Tibial nerve (tissue), 4 donors: ENCODE measurements around the gene PTPRM. TPM values are rescaled to one million over a fixed set of nuclear protein-coding genes. Genes with fewer than 3 reads are reported as not detected.

Experiments used
- DNase-seq, 2 donors: peaks; one replicate each; pipeline ENCODE4 v3.0.0-alpha.2; 2019; ENCODE audit warnings: low spot score in 2 of 2
- H3K27ac ChIP-seq, 4 donors: fragments of 200-600 bp; sonication (generic) in 3 of 4; one replicate each; pipeline ENCODE4 v1.5.1; 2017 to 2019; ENCODE audit warnings: mild to moderate bottlenecking in 1 of 4
- H3K27me3 ChIP-seq, 2 donors: fragments of 200-600 bp; sonication (generic) in 1 of 2; one replicate each; pipeline versions ENCODE4 v1.5.1 to v1.6.0; 2017 to 2019
- H3K36me3 ChIP-seq, 3 donors: fragments of 200-600 bp; sonication (generic); one replicate each; pipeline ENCODE4 v1.5.1; 2018 to 2019
- H3K4me1 ChIP-seq, 4 donors: fragments of 200-600 bp; sonication (generic) in 3 of 4; one replicate each; pipeline ENCODE4 v1.5.1; 2017 to 2019
- H3K4me3 ChIP-seq, 4 donors: fragments of 200-600 bp; sonication (generic) in 3 of 4; one replicate each; pipeline ENCODE4 v1.5.1; 2017 to 2019; ENCODE audit warnings: mild to moderate bottlenecking in 1 of 4, moderate library complexity in 1 of 4
- H3K9me3 ChIP-seq, 4 donors: fragments of 200-600 bp; sonication (generic) in 3 of 4; one replicate each; pipeline ENCODE4 v1.5.1; 2017 to 2019
- CTCF ChIP-seq, 5 experiments: fragments of 200-600 bp in 3 of 5; fragments of 450-650 bp in 2 of 5; sonication (generic) in 3 of 5; IDR thresholded peaks; one replicate each; pipeline ENCODE4 v1.5.1; 2016 to 2019; ENCODE audit warnings: antibody characterized with exemption in 5 of 5, mild to moderate bottlenecking in 3 of 5, moderate library complexity in 2 of 5
- EP300 ChIP-seq, 2 donors: sonication (generic); formaldehyde crosslinking; IDR thresholded peaks; one replicate each; pipeline ENCODE4 v1.6.1; 2017; ENCODE audit warnings: antibody characterized with exemption in 2 of 2, mild to moderate bottlenecking in 1 of 2
- POLR2A ChIP-seq, 2 donors: fragments of 450-650 bp; IDR thresholded peaks; one replicate each; pipeline ENCODE4 v1.6.1; 2017; ENCODE audit warnings: antibody characterized with exemption in 2 of 2, mild to moderate bottlenecking in 2 of 2, moderate library complexity in 2 of 2
- WGBS, 2 donors: methylation state at CpG; one replicate each; pipeline ENCODE4 v1.1.5; 2018; 5-methylcytosine and 5-hydroxymethylcytosine counted together
- total RNA-seq, 4 donors: library from RNA; depleted of rRNA; stranded (reverse); fragments of >200 nt; gene quantifications; one replicate each; pipeline ENCODE4 v1.1.0, GENCODE V29; 2016

PTPRM gene
- total RNA-seq, 4 donors from 2014 or later: 62.2 to 92.4 (median 80.7) TPM

GRCh38 chr18:7663366-7664312 lies 96.5 kb downstream of the PTPRM start:
- TF ChIP-seq EP300 (IDR thresholded peaks at IDR 0.05) (no peak), CTCF (IDR thresholded peaks at IDR 0.05) (no peak), POLR2A (IDR thresholded peaks at IDR 0.05) (no peak)
- no peaks in the 10 kb centered on the region for H3K27me3 ChIP-seq
- no peaks in the 10 kb centered on the region for H3K9me3 ChIP-seq
- no peak overlapping the region for H3K27ac ChIP-seq
- no peaks in the 10 kb centered on the region for H3K4me1 ChIP-seq
- no peaks in the 10 kb centered on the region for H3K36me3 ChIP-seq
- no peak for DNase-seq
- no peak overlapping the region for H3K4me3 ChIP-seq
- WGBS, 2 donors: 66 to 75% methylated on average over 11 of the region's 11 CpGs

- no peaks in the 10 kb centered on the region for H3K36me3 ChIP-seq
- TF ChIP-seq CTCF (IDR thresholded peaks at IDR 0.05) (no peak), POLR2A (IDR thresholded peaks at IDR 0.05) (no peak), EP300 (IDR thresholded peaks at IDR 0.05) (no peak)
- DNase-seq: no peak
- H3K27me3 ChIP-seq: no peaks in the 10 kb centered on the region
- H3K4me3 ChIP-seq: no peak overlapping the region
- H3K4me1 ChIP-seq: no peaks in the 10 kb centered on the region
- no peak overlapping the region for H3K27ac ChIP-seq
- 82 to 87% methylated on average over 4 of the region's 4 CpGs for WGBS, 2 donors
- no peaks in the 10 kb centered on the region for H3K9me3 ChIP-seq
These were observed 99.2 kb downstream of the PTPRM start for GRCh38 chr18:7666195-7666776.

- H3K36me3 ChIP-seq: no peaks in the 10 kb centered on the region
- TF ChIP-seq POLR2A (IDR thresholded peaks at IDR 0.05): no peak
- no peak overlapping the region for H3K27ac ChIP-seq
- H3K4me1 ChIP-seq: no peaks in the 10 kb centered on the region
- DNase-seq: no peak
- H3K4me3 ChIP-seq: no peak overlapping the region
- no peaks in the 10 kb centered on the region for H3K9me3 ChIP-seq
- WGBS, 2 donors: 82 to 86% methylated on average over 3 of the region's 3 CpGs
- no peaks in the 10 kb centered on the region for H3K27me3 ChIP-seq
These were observed 101.3 kb downstream of the PTPRM start for GRCh38 chr18:7668392-7668791.

GRCh38 chr18:7669361-7669760 lies 102.2 kb downstream of the PTPRM start:
- no peak for DNase-seq
- no peak for TF ChIP-seq POLR2A (IDR thresholded peaks at IDR 0.05)
- TF ChIP-seq EP300 (IDR thresholded peaks at IDR 0.05): no peak
- TF ChIP-seq CTCF (IDR thresholded peaks at IDR 0.05): no peak
- Histone ChIP-seq H3K4me3 (no peak overlapping the region), H3K27me3 (no peaks in the 10 kb centered on the region), H3K4me1 (no peaks in the 10 kb centered on the region), H3K9me3 (no peaks in the 10 kb centered on the region), H3K36me3 (no peaks in the 10 kb centered on the region), H3K27ac (no peak overlapping the region)
- WGBS, 2 donors: 63 to 75% methylated on average over 3 of the region's 3 CpGs

- Histone ChIP-seq H3K9me3 (no peaks in the 10 kb centered on the region), H3K27me3 (no peaks in the 10 kb centered on the region), H3K36me3 (no peaks in the 10 kb centered on the region), H3K4me1 (no peaks in the 10 kb centered on the region), H3K27ac (no peak overlapping the region), H3K4me3 (no peak overlapping the region)
- DNase-seq: no peak
- WGBS, 2 donors: 88 to 93% methylated on average over 2 of the region's 2 CpGs
- TF ChIP-seq POLR2A (IDR thresholded peaks at IDR 0.05) (no peak), CTCF (IDR thresholded peaks at IDR 0.05) (no peak), EP300 (IDR thresholded peaks at IDR 0.05) (no peak)
These were observed 104.0 kb downstream of the PTPRM start for GRCh38 chr18:7671105-7671504.
